GM12878 (cell line): ENCODE data around the gene C12orf43. TPM values are rescaled to one million over a fixed set of nuclear protein-coding genes. Genes with fewer than 3 reads are reported as not detected.

Experiments used
- BCL3 ChIP-seq: IDR thresholded peaks from 2 replicates; pipeline ENCODE4 v1.6.1; 2011; ENCODE audit warnings: borderline replicate concordance, low read depth, mild to moderate bottlenecking, moderate library complexity, low read length; ENCODE audit not compliant: insufficient read depth, poor library complexity, severe bottlenecking
- CEBPZ ChIP-seq: fragments of 150-350 bp; IDR thresholded peaks from 2 replicates; pipeline ENCODE4 v1.6.1; 2016; ENCODE audit warnings: low read depth, low read length
- FOXM1 ChIP-seq: IDR thresholded peaks from 2 replicates; pipeline ENCODE4 v1.6.1; 2012; ENCODE audit warnings: low read depth, mild to moderate bottlenecking, inconsistent platforms, low read length, moderate library complexity
- HSF1 ChIP-seq: fragments of 150-350 bp; IDR thresholded peaks from 2 replicates; pipeline ENCODE4 v1.6.1; 2014; ENCODE audit warnings: mild to moderate bottlenecking, low read depth, low read length
- IKZF2 ChIP-seq, 2 experiments: fragments of 450-650 bp; IDR thresholded peaks; 2 replicates each; pipeline ENCODE4 v1.6.1; 2017; ENCODE audit warnings: mild to moderate bottlenecking in 2 of 2, moderate library complexity in 2 of 2
- KLF5 ChIP-seq: fragments of 450-650 bp; IDR thresholded peaks from 2 replicates; pipeline ENCODE4 v1.6.1; 2014; ENCODE audit warnings: mild to moderate bottlenecking; ENCODE audit not compliant: partially characterized antibody
- MEF2B ChIP-seq: fragments of 450-650 bp; IDR thresholded peaks from 2 replicates; pipeline ENCODE4 v1.6.1; 2018; ENCODE audit warnings: mild to moderate bottlenecking, moderate library complexity; ENCODE audit not compliant: partially characterized antibody, poor library complexity, severe bottlenecking
- NR2C2 ChIP-seq: IDR thresholded peaks from 2 replicates; pipeline ENCODE4 v1.6.1; 2011; ENCODE audit warnings: borderline replicate concordance, low read depth; ENCODE audit not compliant: control insufficient read depth, insufficient read length
- PAX8 ChIP-seq: fragments of 450-650 bp; IDR thresholded peaks from 2 replicates; pipeline ENCODE4 v1.6.1; 2017; ENCODE audit warnings: mild to moderate bottlenecking, moderate library complexity
- RB1 ChIP-seq: fragments of 450-650 bp; formaldehyde crosslinking; IDR thresholded peaks from 2 replicates; pipeline ENCODE4 v1.6.1; 2017; ENCODE audit warnings: mild to moderate bottlenecking, borderline replicate concordance
- RBBP5 ChIP-seq: fragments of 200-600 bp; sonication (generic); conservative IDR thresholded peaks from 2 replicates; pipeline ENCODE4 v1.6.1; 2016
- RCOR1 ChIP-seq: conservative IDR thresholded peaks from 2 replicates; pipeline ENCODE4 v1.6.1; 2012; ENCODE audit warnings: low read depth, low read length, improper control_type of control experiment
- RUNX3 ChIP-seq: IDR thresholded peaks from 2 replicates; pipeline ENCODE4 v1.6.1; 2012; ENCODE audit warnings: low read length, inconsistent platforms
- TAF1 ChIP-seq: IDR thresholded peaks from 2 replicates; pipeline ENCODE4 v1.6.1; 2011; ENCODE audit warnings: mild to moderate bottlenecking, low read depth, low read length, borderline replicate concordance
- TBL1XR1 ChIP-seq: IDR thresholded peaks from 2 replicates; pipeline ENCODE4 v1.6.1; 2012; ENCODE audit warnings: low read depth, low read length, improper control_type of control experiment
- TCF3 ChIP-seq: IDR thresholded peaks from 2 replicates; pipeline ENCODE4 v1.6.1; 2012; ENCODE audit warnings: low read depth, mild to moderate bottlenecking, low read length, borderline replicate concordance; ENCODE audit not compliant: insufficient read depth
- YY1 ChIP-seq: IDR thresholded peaks from 2 replicates; pipeline ENCODE4 v1.6.1; 2011; ENCODE audit warnings: low read depth, mild to moderate bottlenecking, low read length
- ZBTB33 ChIP-seq: fragments of 450-650 bp; IDR thresholded peaks from 2 replicates; pipeline ENCODE4 v1.6.1; 2017; ENCODE audit warnings: mild to moderate bottlenecking
- polyA plus RNA-seq, 11 experiments: library from polyadenylated mRNA; depleted of rRNA in 4 of 11; unstranded in 6 of 11; stranded (reverse) in 5 of 11; fragments of >200 nt; fragmentation: Nextera tagmentation in 4 of 11; fragmentation: Illumina TruSeq in 1 of 11; extraction: Ambion mirVana in 4 of 11; extraction: Trizol in 1 of 11; gene quantifications; 1 replicate in 1 of 11; 2 replicates in 10 of 11; pipeline versions ENCODE4 v1.2.1 to v1.2.3, GENCODE V29; 2011 to 2016; ENCODE audit warnings: inconsistent platforms in 2 of 11, missing spikeins in 2 of 11, low read depth in 1 of 11
- total RNA-seq, 4 experiments: library from RNA; depleted of rRNA in 3 of 4; stranded (reverse); fragments of >200 nt in 3 of 4; fragmentation: Illumina TruSeq in 1 of 4; extraction: Trizol in 1 of 4; gene quantifications; 2 replicates each; pipeline versions ENCODE4 v1.2.1 to v1.2.3, GENCODE V29; 2013 to 2021
- TF ChIP-seq, protein P1 (sequence below): IDR thresholded peaks from 2 replicates; pipeline ENCODE4 v1.6.1; 2012; ENCODE audit warnings: low read length, inconsistent platforms

Gene C12orf43
- total and polyA plus RNA-seq, 10 of the 15 experiments (the other 5 are each of a cell fraction or from before 2014, with no cell fraction given): 7.5 to 30.8 (median 21.3) TPM

DNA sequence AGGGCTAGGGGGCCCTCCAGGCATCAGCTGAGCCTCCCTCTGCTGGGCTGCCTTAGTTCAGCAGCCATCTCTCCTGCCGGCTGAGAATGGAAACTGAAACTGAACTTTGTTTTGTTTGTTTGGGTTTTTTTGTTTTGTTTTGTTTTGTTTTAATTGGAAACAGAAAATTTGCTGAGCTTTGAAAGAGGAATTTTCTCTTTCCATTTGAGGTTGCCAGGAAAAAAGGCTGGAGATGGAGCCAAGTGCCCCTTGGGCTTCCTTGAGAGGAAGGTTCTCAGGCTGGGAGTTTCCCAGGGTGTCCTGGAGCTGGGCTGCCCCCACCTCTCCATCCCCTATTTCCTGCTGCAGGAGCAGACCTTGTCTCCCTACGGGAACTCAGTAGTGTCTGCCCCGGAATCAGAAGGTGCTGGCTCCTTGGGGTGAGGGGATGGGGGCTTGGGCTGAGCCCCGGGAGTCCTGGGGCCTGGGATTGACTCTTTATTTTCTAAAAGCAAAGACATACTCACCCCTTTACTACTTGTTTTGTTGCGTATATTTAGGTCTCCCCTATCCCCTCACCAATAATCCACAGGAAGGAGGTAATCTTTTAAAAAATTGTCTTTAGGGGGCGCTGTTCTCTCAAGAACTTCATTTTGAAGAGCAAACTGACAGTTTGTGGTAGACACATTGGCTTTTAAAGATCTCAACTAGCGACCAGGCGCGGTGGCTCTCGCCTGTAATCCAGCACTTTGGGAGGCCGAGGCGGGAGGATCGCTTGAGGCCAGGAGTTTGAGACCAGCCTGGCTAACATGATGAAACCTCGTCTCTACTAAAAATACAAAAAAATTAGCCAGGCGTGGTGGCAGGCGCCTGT lies 44.1 kb upstream of the C12orf43 start (continued):
- TF ChIP-seq YY1: peak; percentile 87
- TF ChIP-seq, protein P1, sequence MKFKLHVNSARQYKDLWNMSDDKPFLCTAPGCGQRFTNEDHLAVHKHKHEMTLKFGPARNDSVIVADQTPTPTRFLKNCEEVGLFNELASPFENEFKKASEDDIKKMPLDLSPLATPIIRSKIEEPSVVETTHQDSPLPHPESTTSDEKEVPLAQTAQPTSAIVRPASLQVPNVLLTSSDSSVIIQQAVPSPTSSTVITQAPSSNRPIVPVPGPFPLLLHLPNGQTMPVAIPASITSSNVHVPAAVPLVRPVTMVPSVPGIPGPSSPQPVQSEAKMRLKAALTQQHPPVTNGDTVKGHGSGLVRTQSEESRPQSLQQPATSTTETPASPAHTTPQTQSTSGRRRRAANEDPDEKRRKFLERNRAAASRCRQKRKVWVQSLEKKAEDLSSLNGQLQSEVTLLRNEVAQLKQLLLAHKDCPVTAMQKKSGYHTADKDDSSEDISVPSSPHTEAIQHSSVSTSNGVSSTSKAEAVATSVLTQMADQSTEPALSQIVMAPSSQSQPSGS: no peak
- peak; percentile 25 for TF ChIP-seq MEF2B
- TF ChIP-seq PAX8: no peak
- TF ChIP-seq FOXM1: no peak
- TF ChIP-seq RB1: 0 out of 2 replicates have a peak, but pooled peaks have one; percentile 14
- TF ChIP-seq BCL3: no peak
- no peak for TF ChIP-seq HSF1
- TF ChIP-seq RUNX3: peak; percentile 19; the same call in 1 of the 2 replicates
- TF ChIP-seq IKZF2 (IDR thresholded peaks at IDR 0.05): peak; percentile 70 to 83
- no peak for TF ChIP-seq CEBPZ
- no peak for TF ChIP-seq NR2C2
- no peak for TF ChIP-seq RCOR1
- TF ChIP-seq RBBP5: 0 out of 2 replicates have a peak, but pooled peaks have one; percentile 47
- no peak; the same call in 1 of the 2 replicates for TF ChIP-seq TAF1
- peak; percentile 42 for TF ChIP-seq KLF5
- TF ChIP-seq ZBTB33: no peak; the same call in 1 of the 2 replicates
- no peak for TF ChIP-seq TBL1XR1
- TF ChIP-seq TCF3: no peak
